ENCODE data around the gene IDH2. TPM values are rescaled to one million over a fixed set of nuclear protein-coding genes. Genes with fewer than 3 reads are reported as not detected.

IDH2 gene
- total and polyA plus RNA-seq, 2 donors (not counting 3 experiments of a cell fraction or from before 2014, with no cell fraction given): 123 to 127 TPM

- Histone ChIP-seq H3K36me3 (ENCODE audit: control insufficient read depth in 2 of 2, extremely low read depth in 1 of 2, insufficient read depth in 2 of 2, low read length in 2 of 2) (no peaks in the 10 kb centered on the region), H3K27ac (ENCODE audit: insufficient read depth, low read depth, low read length) (no peak overlapping the region), H3K4me3 (replicated peaks in 1 of 3; ENCODE audit: insufficient read depth in 1 of 3, low read depth in 1 of 3, low read length in 3 of 3) (no peak overlapping the region), H3K4me1 (ENCODE audit: control insufficient read depth, extremely low read depth, insufficient read depth, low read length) (peaks cover 26% of the 10 kb centered on the region), H3K9ac (replicated peaks; ENCODE audit: extremely low read depth, insufficient read depth, low read length) (no peak overlapping the region), H3K4me2 (ENCODE audit: insufficient read depth, low read length) (no peak overlapping the region), H4K20me1 (replicated peaks; ENCODE audit: control insufficient read depth, extremely low read depth, insufficient read depth, low read length) (no peaks in the 10 kb centered on the region), H2AFZ (ENCODE audit: low read depth, low read length) (no peak overlapping the region), H3K27me3 (ENCODE audit: control insufficient read depth in 2 of 2, insufficient read depth in 2 of 2, low read length in 2 of 2) (no peaks in the 10 kb centered on the region), H3K9me3 (replicated peaks; ENCODE audit: control insufficient read depth, insufficient read depth, low read length) (no peaks in the 10 kb centered on the region), H3K9me1 (replicated peaks; ENCODE audit: control insufficient read depth, extremely low read depth, insufficient read depth, low read length) (no peaks in the 10 kb centered on the region), H3K79me2 (ENCODE audit: control insufficient read depth, insufficient read depth, low read length) (peaks cover 13% of the 10 kb centered on the region)
- no peak for TF ChIP-seq GATA2 (IDR thresholded peaks at IDR 0.05; ENCODE audit: insufficient read depth, insufficient read length, low read depth, low read length)
- TF ChIP-seq POLR2A (IDR thresholded peaks at IDR 0.05; ENCODE audit: low read depth, low read length): no peak
- no peak for TF ChIP-seq FOS (IDR thresholded peaks at IDR 0.05; ENCODE audit: borderline replicate concordance, insufficient read depth, low read length)
- no peak for TF ChIP-seq JUN (IDR thresholded peaks at IDR 0.05; ENCODE audit: borderline replicate concordance, insufficient read depth, insufficient read length, low read depth)
- TF ChIP-seq MYC (IDR thresholded peaks at IDR 0.05; ENCODE audit: low read depth, low read length): no peak
- TF ChIP-seq EZH2 (IDR thresholded peaks at IDR 0.05; ENCODE audit: borderline replicate concordance, low read depth, low read length, severe bottlenecking): no peak
- TF ChIP-seq, protein P1, sequence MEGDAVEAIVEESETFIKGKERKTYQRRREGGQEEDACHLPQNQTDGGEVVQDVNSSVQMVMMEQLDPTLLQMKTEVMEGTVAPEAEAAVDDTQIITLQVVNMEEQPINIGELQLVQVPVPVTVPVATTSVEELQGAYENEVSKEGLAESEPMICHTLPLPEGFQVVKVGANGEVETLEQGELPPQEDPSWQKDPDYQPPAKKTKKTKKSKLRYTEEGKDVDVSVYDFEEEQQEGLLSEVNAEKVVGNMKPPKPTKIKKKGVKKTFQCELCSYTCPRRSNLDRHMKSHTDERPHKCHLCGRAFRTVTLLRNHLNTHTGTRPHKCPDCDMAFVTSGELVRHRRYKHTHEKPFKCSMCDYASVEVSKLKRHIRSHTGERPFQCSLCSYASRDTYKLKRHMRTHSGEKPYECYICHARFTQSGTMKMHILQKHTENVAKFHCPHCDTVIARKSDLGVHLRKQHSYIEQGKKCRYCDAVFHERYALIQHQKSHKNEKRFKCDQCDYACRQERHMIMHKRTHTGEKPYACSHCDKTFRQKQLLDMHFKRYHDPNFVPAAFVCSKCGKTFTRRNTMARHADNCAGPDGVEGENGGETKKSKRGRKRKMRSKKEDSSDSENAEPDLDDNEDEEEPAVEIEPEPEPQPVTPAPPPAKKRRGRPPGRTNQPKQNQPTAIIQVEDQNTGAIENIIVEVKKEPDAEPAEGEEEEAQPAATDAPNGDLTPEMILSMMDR (IDR thresholded peaks at IDR 0.05; ENCODE audit: extremely low read depth in 1 of 2, insufficient read depth in 1 of 2, low read depth in 1 of 2, low read length in 2 of 2): no peak
- TF ChIP-seq POLR2AphosphoS5 (IDR thresholded peaks at IDR 0.05; ENCODE audit: insufficient read depth, low read depth, low read length): no peak
- TF ChIP-seq, protein P2, sequence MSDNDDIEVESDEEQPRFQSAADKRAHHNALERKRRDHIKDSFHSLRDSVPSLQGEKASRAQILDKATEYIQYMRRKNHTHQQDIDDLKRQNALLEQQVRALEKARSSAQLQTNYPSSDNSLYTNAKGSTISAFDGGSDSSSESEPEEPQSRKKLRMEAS (IDR thresholded peaks at IDR 0.05; ENCODE audit: insufficient read depth, insufficient read length): no peak
- dilution Hi-C loops (cut with MboI; ENCODE audit: extremely low pct_ligation_motif_present, low sequenced_read_pairs) (no loop called here), intact Hi-C loops (cut with micrococcal nuclease) (loop anchor here (5.0 kb wide), 1 partner anchor 128 kb away; the partner anchor contains the start of genes CIB1 and GDPGP1)
- DNase-seq (ENCODE audit: low read depth, low spot score) (no peak), FAIRE-seq (no peak)
- no TSS peak for BruUV-seq (replicated peaks)
- ChIA-PET CTCF (interaction anchor here (3.4 kb wide), 1 partner anchor 17 kb away, joined by 25 read pairs; no protein-coding TSS in a partner anchor), POLR2A (no interaction called here)
These were observed 2.3 kb upstream of the IDH2 start for GRCh38 chr15:90104551-90104950.

Measured in endothelial cell of umbilical vein (primary cell).